ENCODE results near the gene SYNGR1.

Gene SYNGR1

DNA sequence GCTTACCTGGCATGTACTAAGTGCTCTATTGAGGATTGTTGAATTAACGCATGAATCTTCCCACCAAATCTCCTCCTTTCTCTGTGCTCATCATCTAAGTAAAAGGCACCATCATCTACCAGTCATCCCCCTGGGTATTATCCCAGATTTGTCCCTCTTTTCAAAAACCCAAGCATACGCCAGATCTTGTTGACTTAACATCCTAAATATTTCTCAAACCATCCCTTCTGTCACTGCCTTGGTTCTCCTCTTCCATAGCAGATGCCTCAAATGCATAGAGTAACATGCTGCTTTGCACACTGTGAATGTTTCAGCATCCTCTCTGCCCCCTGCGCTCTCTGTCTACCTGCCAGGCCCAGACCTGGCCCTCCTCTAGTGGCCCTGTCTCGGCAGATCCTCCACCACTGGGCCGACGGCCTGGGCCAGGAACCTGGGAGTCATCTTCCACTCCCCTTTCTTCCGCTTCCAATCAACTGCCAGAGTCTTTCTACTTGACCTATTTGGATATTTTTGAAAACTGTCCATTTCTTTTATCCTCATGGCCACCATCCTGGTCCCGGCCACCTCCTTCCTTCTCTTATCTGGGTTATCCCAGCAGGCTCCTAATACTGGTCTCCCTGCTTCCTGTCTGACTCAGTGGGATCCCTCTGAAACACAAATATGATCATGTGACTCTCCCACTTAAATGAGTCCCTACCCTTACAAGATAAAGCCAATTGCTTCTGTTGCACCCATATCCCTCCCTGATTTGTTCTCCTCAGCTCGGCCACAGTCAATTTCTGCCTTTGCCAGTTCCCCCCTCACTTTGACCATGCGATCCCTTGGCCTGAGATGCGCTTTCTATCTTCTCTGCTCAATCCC is 46.4 kb downstream of the SYNGR1 start:
- Histone ChIP-seq H3K36me3 (no peaks in the 10 kb centered on the region), H3K9me3 (ENCODE audit: severe bottlenecking) (no peaks in the 10 kb centered on the region), H3K27me3 (ENCODE audit: insufficient read depth, low read depth, severe bottlenecking) (no peaks in the 10 kb centered on the region), H3K27ac (no peak overlapping the region), H3K4me3 (ENCODE audit: low read depth, low read length) (no peak overlapping the region)
- DNase-seq, result no peak
- TF ChIP-seq, protein P1, sequence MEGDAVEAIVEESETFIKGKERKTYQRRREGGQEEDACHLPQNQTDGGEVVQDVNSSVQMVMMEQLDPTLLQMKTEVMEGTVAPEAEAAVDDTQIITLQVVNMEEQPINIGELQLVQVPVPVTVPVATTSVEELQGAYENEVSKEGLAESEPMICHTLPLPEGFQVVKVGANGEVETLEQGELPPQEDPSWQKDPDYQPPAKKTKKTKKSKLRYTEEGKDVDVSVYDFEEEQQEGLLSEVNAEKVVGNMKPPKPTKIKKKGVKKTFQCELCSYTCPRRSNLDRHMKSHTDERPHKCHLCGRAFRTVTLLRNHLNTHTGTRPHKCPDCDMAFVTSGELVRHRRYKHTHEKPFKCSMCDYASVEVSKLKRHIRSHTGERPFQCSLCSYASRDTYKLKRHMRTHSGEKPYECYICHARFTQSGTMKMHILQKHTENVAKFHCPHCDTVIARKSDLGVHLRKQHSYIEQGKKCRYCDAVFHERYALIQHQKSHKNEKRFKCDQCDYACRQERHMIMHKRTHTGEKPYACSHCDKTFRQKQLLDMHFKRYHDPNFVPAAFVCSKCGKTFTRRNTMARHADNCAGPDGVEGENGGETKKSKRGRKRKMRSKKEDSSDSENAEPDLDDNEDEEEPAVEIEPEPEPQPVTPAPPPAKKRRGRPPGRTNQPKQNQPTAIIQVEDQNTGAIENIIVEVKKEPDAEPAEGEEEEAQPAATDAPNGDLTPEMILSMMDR (IDR thresholded peaks at IDR 0.05; ENCODE audit: low read depth, low read length), result no peak

- Histone ChIP-seq H3K9me3 (ENCODE audit: severe bottlenecking) (no peaks in the 10 kb centered on the region), H3K27ac (no peak overlapping the region), H3K27me3 (ENCODE audit: insufficient read depth, low read depth, severe bottlenecking) (no peaks in the 10 kb centered on the region), H3K4me3 (ENCODE audit: low read depth, low read length) (no peak overlapping the region), H3K36me3 (no peaks in the 10 kb centered on the region)
- DNase-seq, result no peak
- TF ChIP-seq, protein P1 (IDR thresholded peaks at IDR 0.05; ENCODE audit: low read depth, low read length), result no peak
Observed at GRCh38 chr22:39396797-39397195, 47.0 kb downstream of the SYNGR1 start.

GRCh38 chr22:39401301-39401631 is 51.5 kb downstream of the SYNGR1 start:
- DNase-seq, result no peak
- Histone ChIP-seq H3K36me3 (no peaks in the 10 kb centered on the region), H3K27ac (no peak overlapping the region), H3K4me3 (ENCODE audit: low read depth, low read length) (no peak overlapping the region), H3K27me3 (ENCODE audit: insufficient read depth, low read depth, severe bottlenecking) (no peaks in the 10 kb centered on the region), H3K9me3 (ENCODE audit: severe bottlenecking) (no peaks in the 10 kb centered on the region)
- TF ChIP-seq, protein P1 (IDR thresholded peaks at IDR 0.05; ENCODE audit: low read depth, low read length), result no peak

DNA sequence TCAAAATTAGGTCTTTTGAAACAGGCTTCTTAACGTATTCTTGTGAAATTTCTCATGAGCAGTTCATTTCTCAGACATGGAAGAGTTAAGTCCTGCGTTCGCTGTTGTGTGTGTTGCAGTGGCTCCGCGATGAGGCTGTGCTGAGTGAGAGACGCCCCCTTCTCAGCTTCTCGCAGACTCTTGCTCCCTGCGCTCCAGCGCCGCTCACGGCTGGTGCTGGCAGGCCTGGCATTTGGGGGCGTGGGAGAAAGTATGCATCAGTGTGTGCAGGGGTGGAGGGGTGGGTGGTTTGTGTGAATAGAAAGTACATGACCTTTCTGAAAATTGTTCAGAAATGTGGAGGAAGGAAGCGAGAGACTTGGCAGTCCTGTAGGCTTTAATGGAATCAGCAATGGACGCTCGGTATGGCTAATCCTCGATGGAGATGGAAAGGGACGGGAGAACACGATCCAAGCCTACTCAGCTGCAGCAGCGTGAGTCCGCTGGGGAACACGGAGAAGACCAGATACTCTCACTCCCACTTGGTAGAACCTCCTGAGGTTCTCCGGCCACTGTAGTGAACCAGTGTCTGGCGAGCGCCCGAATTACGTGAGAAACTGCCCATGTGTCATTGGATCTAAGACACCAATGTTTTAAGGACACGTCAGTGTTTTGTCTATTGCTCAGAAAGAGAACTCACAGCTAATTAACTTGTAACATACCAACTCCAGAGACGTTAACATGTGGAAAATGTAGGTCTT is 55.7 kb downstream of the SYNGR1 start:
- no peak overlapping the region for H3K27ac ChIP-seq
- no peak for DNase-seq

GRCh38 chr22:39408173-39408572 is 58.4 kb downstream of the SYNGR1 start:
- Histone ChIP-seq H3K9me3 (ENCODE audit: severe bottlenecking) (no peaks in the 10 kb centered on the region), H3K36me3 (no peaks in the 10 kb centered on the region), H3K27me3 (ENCODE audit: insufficient read depth, low read depth, severe bottlenecking) (no peaks in the 10 kb centered on the region), H3K27ac (no peak overlapping the region), H3K4me3 (ENCODE audit: low read depth, low read length) (no peak overlapping the region)
- DNase-seq, result no peak
- TF ChIP-seq, protein P1 (IDR thresholded peaks at IDR 0.05; ENCODE audit: low read depth, low read length), result no peak

More for the DNA sequence above, 55.7 kb downstream of the SYNGR1 start:
- Histone ChIP-seq H3K27me3 (ENCODE audit: insufficient read depth, low read depth, severe bottlenecking) (no peaks in the 10 kb centered on the region), H3K9me3 (ENCODE audit: severe bottlenecking) (no peaks in the 10 kb centered on the region), H3K36me3 (no peaks in the 10 kb centered on the region), H3K4me3 (ENCODE audit: low read depth, low read length) (no peak overlapping the region)
- TF ChIP-seq, protein P1 (IDR thresholded peaks at IDR 0.05; ENCODE audit: low read depth, low read length), result no peak

Data from WERI-Rb-1 (cell line).